Neural cell (in vitro differentiated cells): ENCODE results near the gene CACNA2D2.

ENCODE experiments used
- EP300 ChIP-seq: fragments of 450-650 bp; conservative IDR thresholded peaks from 2 replicates; pipeline ENCODE4 v1.6.1; 2014; ENCODE audit warnings: antibody characterized with exemption, mild to moderate bottlenecking, moderate library complexity; ENCODE audit not compliant: poor library complexity, severe bottlenecking
- POLR2AphosphoS5 ChIP-seq: IDR thresholded peaks from 2 replicates; pipeline ENCODE4 v1.6.1; 2012
- RAD21 ChIP-seq: fragments of 450-650 bp; conservative IDR thresholded peaks from 2 replicates; pipeline ENCODE4 v1.6.1; 2014; ENCODE audit warnings: antibody characterized with exemption, mild to moderate bottlenecking, moderate library complexity
- TAF1 ChIP-seq: IDR thresholded peaks from 2 replicates; pipeline ENCODE4 v1.6.1; 2012; ENCODE audit warnings: low read depth
- TF ChIP-seq, protein P1 (sequence below): fragments of 450-650 bp; IDR thresholded peaks from 2 replicates; pipeline ENCODE4 v1.5.1; 2014; ENCODE audit warnings: antibody characterized with exemption, mild to moderate bottlenecking, moderate library complexity; ENCODE audit not compliant: poor library complexity, severe bottlenecking

DNA sequence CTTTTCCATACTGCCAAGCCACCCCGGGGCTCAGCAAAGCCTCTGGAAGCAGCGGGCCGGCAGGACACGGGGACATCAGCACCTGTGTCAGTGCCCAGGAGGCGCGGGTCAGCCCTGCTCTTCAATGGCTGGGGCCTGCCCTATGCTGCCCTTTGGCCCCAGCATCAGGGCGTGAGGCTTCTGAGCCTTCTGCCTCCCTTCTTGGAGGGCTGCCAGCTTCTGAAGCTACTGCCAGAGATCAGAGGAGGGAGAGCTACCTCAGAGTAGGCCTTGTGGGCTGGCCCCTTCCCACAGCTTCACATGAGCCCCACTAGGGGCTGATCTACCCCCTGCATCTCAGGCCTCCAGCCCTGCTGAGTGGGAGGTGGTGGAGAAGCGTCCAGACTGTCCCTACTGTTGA is 131.1 kb downstream of the CACNA2D2 start:
- TF ChIP-seq, protein P1, sequence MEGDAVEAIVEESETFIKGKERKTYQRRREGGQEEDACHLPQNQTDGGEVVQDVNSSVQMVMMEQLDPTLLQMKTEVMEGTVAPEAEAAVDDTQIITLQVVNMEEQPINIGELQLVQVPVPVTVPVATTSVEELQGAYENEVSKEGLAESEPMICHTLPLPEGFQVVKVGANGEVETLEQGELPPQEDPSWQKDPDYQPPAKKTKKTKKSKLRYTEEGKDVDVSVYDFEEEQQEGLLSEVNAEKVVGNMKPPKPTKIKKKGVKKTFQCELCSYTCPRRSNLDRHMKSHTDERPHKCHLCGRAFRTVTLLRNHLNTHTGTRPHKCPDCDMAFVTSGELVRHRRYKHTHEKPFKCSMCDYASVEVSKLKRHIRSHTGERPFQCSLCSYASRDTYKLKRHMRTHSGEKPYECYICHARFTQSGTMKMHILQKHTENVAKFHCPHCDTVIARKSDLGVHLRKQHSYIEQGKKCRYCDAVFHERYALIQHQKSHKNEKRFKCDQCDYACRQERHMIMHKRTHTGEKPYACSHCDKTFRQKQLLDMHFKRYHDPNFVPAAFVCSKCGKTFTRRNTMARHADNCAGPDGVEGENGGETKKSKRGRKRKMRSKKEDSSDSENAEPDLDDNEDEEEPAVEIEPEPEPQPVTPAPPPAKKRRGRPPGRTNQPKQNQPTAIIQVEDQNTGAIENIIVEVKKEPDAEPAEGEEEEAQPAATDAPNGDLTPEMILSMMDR: no peak
- no peak for TF ChIP-seq POLR2AphosphoS5
- TF ChIP-seq EP300: no peak
- TF ChIP-seq RAD21: no peak
- TF ChIP-seq TAF1: no peak
